Type B pancreatic cell (in vitro differentiated cells): ENCODE measurements around the gene DDX47. TPM values are rescaled to one million over a fixed set of nuclear protein-coding genes. Genes with fewer than 3 reads are reported as not detected.

Source experiments
- DNase-seq: peaks from one replicate; pipeline ENCODE4 v3.0.0; 2021; ENCODE audit warnings: mixed read lengths; ENCODE audit not compliant: unreplicated experiment; ENCODE audit errors: extremely low spot score
- H3K27ac Mint-ChIP-seq: 2 replicates; pipeline ENCODE4 v1.8.0; 2021; ENCODE audit warnings: mild to moderate bottlenecking, mixed read lengths
- H3K27me3 Mint-ChIP-seq: 2 replicates; pipeline ENCODE4 v1.8.0; 2021; ENCODE audit warnings: mixed read lengths
- H3K36me3 Mint-ChIP-seq: 2 replicates; pipeline ENCODE4 v1.8.0; 2021; ENCODE audit warnings: mixed read lengths
- H3K4me1 Mint-ChIP-seq: one replicate; pipeline ENCODE4 v1.8.0; 2021; ENCODE audit warnings: mixed read lengths; ENCODE audit not compliant: unreplicated experiment
- H3K4me3 Mint-ChIP-seq: 2 replicates; pipeline ENCODE4 v1.8.0; 2021; ENCODE audit warnings: mild to moderate bottlenecking, mixed read lengths
- H3K9me3 Mint-ChIP-seq: 2 replicates; pipeline ENCODE4 v1.8.0; 2021; ENCODE audit warnings: mixed read lengths
- long read RNA-seq: library from polyadenylated mRNA; unstranded; transcript quantifications from one replicate; pipeline ENCODE4 v2.0.0, GENCODE V29; 2020
- total RNA-seq: library from RNA; stranded (reverse); gene quantifications from 2 replicates; pipeline ENCODE4 v1.2.1, GENCODE V29; 2021; ENCODE audit warnings: low replicate concordance
- TF ChIP-seq, protein P1 (sequence below): fragments of 200-600 bp; sonication (generic); conservative IDR thresholded peaks from 2 replicates; pipeline ENCODE4 v1.5.0; 2021; ENCODE audit warnings: antibody characterized with exemption, mild to moderate bottlenecking

DDX47 gene
- 73.0 and 142 TPM in 2 replicates for total RNA-seq
- long read RNA-seq, transcript DDX47-202 (12 exons, 1,817 nt): major isoform, 891 of 968 reads
- long read RNA-seq, transcript DDX47-212 (11 exons, 2,357 nt): minor isoform, 19 of 968 reads
- long read RNA-seq, transcript DDX47-201 (11 exons, 1,698 nt): minor isoform, 13 of 968 reads
- long read RNA-seq, transcript DDX47-211 (2 exons, 628 nt): minor isoform, 5 of 968 reads
- long read RNA-seq, partial matches to known transcripts: 29 of 968 reads
- long read RNA-seq, other reads (novel, unspliced or antisense): 9 of 968 reads

DNA sequence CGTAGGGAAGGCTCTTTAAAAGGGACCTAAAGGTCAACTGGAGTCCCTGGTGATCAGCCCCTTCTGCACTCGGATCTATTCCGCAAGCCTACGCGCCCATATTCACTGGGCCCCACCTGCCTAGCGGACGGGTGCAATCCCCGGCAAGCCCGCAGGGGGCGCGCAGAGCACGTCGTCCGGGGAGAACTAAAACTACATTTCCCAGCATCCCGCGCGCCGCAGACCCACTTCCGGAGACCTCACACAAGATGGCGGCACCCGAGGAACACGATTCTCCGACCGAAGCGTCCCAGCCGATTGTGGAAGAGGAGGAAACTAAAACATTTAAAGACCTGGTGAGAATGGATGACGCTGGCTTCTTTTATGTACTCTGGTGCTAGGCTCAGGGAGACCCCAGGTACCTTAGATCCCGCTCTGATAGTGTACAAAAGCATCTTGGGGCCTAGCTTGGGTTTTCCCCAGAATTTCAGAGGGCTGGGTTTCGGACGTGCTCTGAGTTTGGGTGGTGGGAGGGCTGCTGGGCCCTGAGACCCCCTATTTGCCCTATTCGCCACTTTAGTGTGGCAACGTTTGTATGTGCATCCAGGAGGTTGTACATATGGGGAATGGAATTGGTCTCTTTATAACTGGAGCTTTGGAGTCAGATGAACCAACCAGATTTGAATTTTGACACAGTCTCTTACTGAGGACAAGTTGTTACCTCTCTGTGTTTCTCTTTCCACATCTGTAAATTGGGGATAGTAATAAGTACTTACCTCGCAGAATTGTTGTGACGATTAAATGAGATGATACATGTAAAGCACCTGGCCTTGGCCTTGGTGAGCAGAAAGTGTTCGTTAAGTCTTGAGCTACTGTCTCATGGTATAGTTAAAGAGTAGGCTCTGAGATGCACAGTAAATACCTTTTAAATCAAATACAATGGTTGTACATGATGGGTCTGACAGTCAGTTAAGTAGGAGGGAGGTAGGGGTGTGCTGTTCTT lies at the start of gene DDX47:
Gene DDX47, plus strand, starts transcription at position 227 of the 982 bp plus-strand sequence. Its CDS starts 22 bp downstream, at position 249.
- peaks cover 17% of the 10 kb centered on the region for H3K4me1 Mint-ChIP-seq
- peak within 1 kb of the TSS; percentile 96 for H3K4me3 Mint-ChIP-seq
- peak; percentile 98 for DNase-seq
- H3K36me3 Mint-ChIP-seq: peaks cover 49% of the 10 kb centered on the region
- H3K27me3 Mint-ChIP-seq: no peaks in the 10 kb centered on the region
- TF ChIP-seq, protein P1, sequence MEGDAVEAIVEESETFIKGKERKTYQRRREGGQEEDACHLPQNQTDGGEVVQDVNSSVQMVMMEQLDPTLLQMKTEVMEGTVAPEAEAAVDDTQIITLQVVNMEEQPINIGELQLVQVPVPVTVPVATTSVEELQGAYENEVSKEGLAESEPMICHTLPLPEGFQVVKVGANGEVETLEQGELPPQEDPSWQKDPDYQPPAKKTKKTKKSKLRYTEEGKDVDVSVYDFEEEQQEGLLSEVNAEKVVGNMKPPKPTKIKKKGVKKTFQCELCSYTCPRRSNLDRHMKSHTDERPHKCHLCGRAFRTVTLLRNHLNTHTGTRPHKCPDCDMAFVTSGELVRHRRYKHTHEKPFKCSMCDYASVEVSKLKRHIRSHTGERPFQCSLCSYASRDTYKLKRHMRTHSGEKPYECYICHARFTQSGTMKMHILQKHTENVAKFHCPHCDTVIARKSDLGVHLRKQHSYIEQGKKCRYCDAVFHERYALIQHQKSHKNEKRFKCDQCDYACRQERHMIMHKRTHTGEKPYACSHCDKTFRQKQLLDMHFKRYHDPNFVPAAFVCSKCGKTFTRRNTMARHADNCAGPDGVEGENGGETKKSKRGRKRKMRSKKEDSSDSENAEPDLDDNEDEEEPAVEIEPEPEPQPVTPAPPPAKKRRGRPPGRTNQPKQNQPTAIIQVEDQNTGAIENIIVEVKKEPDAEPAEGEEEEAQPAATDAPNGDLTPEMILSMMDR: peak; percentile 95
- peaks cover 5% of the 10 kb centered on the region for H3K9me3 Mint-ChIP-seq
- H3K27ac Mint-ChIP-seq: peak within 1 kb of the TSS; percentile 96

DNA sequence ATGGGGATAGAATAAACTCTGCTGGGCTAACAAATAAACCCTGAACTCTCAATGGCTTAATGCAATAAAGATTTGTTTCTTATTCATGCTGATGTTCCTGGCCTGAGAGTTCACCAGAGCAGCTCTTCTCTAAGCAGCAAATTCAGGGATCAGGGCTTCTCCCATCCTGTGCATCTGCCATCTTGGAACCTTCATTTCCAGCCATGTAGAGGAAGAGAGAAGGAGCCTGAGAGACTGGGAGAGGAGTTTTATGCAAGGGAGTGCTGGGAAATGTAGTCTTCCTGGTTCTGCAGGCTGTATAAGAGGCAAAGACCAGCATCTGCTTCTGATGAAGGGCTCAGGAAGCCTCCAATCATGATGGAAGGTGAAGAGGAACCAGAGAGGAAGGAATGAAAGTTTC lies 48.3 kb upstream of the DDX47 start:
- Mint-ChIP-seq H3K4me3 (no peak overlapping the region), H3K27ac (no peak overlapping the region), H3K36me3 (peaks cover 2% of the 10 kb centered on the region), H3K9me3 (no peaks in the 10 kb centered on the region), H3K27me3 (no peaks in the 10 kb centered on the region), H3K4me1 (no peaks in the 10 kb centered on the region)
- no peak for DNase-seq
- TF ChIP-seq, protein P1: no peak

DNA sequence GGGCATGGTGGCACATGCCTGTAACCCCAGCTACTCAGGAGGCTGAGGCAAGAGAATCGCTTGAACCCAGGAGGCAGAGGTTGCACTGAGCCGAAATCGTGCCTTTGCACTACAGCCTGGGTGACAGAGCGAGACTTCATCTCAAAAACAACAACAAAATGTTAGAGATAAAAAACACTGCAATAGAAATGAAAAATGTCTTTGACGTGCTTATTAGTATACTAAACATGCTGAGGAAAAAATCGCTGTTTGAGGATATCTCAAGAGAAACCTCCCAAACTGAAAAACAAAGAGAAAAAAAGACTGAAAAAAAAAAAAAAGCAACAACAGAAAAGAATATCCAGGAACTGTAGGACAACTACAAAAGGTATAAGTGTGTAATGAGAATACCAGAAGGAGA lies 42.9 kb upstream of the DDX47 start:
- Mint-ChIP-seq H3K27ac (no peak overlapping the region), H3K9me3 (no peaks in the 10 kb centered on the region), H3K4me3 (no peak overlapping the region), H3K27me3 (peaks cover 9% of the 10 kb centered on the region), H3K4me1 (no peaks in the 10 kb centered on the region), H3K36me3 (peaks cover 14% of the 10 kb centered on the region)
- no peak for DNase-seq
- TF ChIP-seq, protein P1: no peak

DNA sequence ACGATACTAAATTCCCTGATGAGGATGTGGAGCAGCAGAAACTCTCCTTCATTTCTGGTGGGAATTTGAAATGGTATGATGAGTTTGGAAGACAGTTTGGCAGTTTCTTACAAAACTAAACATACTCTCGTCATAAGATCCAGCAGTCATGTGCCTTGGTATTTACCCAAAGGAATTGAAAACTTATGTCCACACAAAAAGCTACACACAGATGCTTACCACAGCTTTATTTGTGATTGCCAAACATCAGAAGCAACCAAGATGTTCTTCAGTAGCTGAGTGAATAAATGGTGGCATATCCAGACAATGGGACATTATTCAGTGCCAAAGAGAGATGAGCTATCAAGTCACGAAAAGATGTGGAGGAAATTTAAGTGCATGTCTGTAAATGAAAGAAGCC lies 38.4 kb upstream of the DDX47 start:
- H3K27ac Mint-ChIP-seq: no peak overlapping the region
- H3K4me3 Mint-ChIP-seq: no peak overlapping the region

DNA sequence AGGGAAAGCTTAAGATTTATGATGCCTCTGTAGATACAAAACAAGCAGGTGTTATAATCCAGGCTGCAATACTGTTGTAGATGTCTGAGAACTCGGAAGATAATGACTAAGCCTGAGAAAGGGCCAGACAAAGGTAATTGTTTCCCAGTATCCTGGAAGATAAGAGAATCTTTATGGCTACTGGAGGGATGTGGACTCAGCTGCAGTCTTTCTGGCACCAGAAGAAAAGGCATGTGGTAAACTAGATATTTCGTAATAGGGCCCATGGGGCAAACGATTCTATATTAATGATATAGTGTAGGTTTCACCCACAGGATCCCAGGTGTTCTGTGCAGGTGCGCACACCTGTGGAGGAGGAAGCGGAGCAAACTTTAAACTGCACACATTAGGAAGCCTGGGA lies 36.9 kb upstream of the DDX47 start:
- no peak for DNase-seq
- H3K27me3 Mint-ChIP-seq: peaks cover 35% of the 10 kb centered on the region
- TF ChIP-seq, protein P1: no peak
- H3K27ac Mint-ChIP-seq: no peak overlapping the region
- H3K9me3 Mint-ChIP-seq: no peaks in the 10 kb centered on the region
- H3K4me3 Mint-ChIP-seq: no peak overlapping the region
- H3K4me1 Mint-ChIP-seq: no peaks in the 10 kb centered on the region
- H3K36me3 Mint-ChIP-seq: peaks cover 8% of the 10 kb centered on the region

More for the DNA sequence above, 38.4 kb upstream of the DDX47 start:
- no peak for DNase-seq
- Mint-ChIP-seq H3K9me3 (no peaks in the 10 kb centered on the region), H3K27me3 (peaks cover 35% of the 10 kb centered on the region), H3K4me1 (no peaks in the 10 kb centered on the region), H3K36me3 (peaks cover 13% of the 10 kb centered on the region)
- TF ChIP-seq, protein P1: no peak
